SK-N-SH (cell line): ENCODE data around the gene PPP1R1B. TPM values are rescaled to one million over a fixed set of nuclear protein-coding genes. Genes with fewer than 3 reads are reported as not detected.

Source experiments
- CTCF ChIA-PET: fragments of 300-600, 350-600 bp; formaldehyde crosslinking; extraction: SDS; loops from one replicate; lab custom pipeline; 2021; lab: Yijun Ruan, JAX
- POLR2A ChIA-PET: fragments of 350-600 bp; sonication (Branson Sonifier 250); formaldehyde crosslinking; extraction: SDS; loops from one replicate; lab custom pipeline; 2020; ENCODE audit warnings: antibody characterized with exemption, inconsistent platforms; lab: Yijun Ruan, JAX
- DNase-seq: peaks from one replicate; pipeline ENCODE4 v3.0.0; 2012
- H2AFZ ChIP-seq: fragments of 200-600 bp; sonication (generic); 2 replicates; pipeline ENCODE4 v1.8.1; 2016; ENCODE audit warnings: antibody characterized with exemption, mild to moderate bottlenecking, low read depth
- H3F3A ChIP-seq: fragments of 200-600 bp; sonication (generic); replicated peaks from 2 replicates; pipeline ENCODE3; 2016; ENCODE audit warnings: antibody characterized with exemption, mild to moderate bottlenecking; ENCODE audit not compliant: insufficient read depth
- H3K27ac ChIP-seq, 2 experiments: fragments of 200-500 bp in 1 of 2; fragments of 200-600 bp in 1 of 2; sonication (Bioruptor generic) in 1 of 2; sonication (generic), shearing (Covaris generic) in 1 of 2; 2 replicates each; pipeline versions ENCODE4 v1.5.1 to v1.6.1; 2014 to 2016; ENCODE audit warnings: low read depth in 2 of 2, inconsistent platforms in 1 of 2, low read length in 1 of 2, mild to moderate bottlenecking in 1 of 2, mixed read lengths in 1 of 2
- H3K27me3 ChIP-seq: fragments of 200-600 bp; sonication (generic), shearing (Covaris generic); 2 replicates; pipeline ENCODE4 v1.6.1; 2016; ENCODE audit warnings: mixed run types; ENCODE audit not compliant: insufficient read depth
- H3K36me3 ChIP-seq, 2 experiments: fragments of 200-500 bp in 1 of 2; fragments of 200-600 bp in 1 of 2; sonication (Bioruptor generic) in 1 of 2; sonication (generic) in 1 of 2; replicated peaks in 1 of 2; 2 replicates each; pipeline versions ENCODE3 to v1.5.1; 2014 to 2016; ENCODE audit warnings: low read length in 1 of 2, mild to moderate bottlenecking in 1 of 2; ENCODE audit not compliant: insufficient read depth in 2 of 2, control insufficient read depth in 1 of 2
- H3K4me1 ChIP-seq, 2 experiments: fragments of 200-500 bp in 1 of 2; fragments of 200-600 bp in 1 of 2; sonication (Bioruptor generic) in 1 of 2; sonication (generic), shearing (Covaris generic) in 1 of 2; 2 replicates each; pipeline versions ENCODE4 v1.5.1 to v1.6.1; 2014 to 2016; ENCODE audit warnings: low read depth in 1 of 2, low read length in 1 of 2, mixed run types in 1 of 2; ENCODE audit not compliant: insufficient read depth in 2 of 2, control insufficient read depth in 1 of 2
- H3K4me2 ChIP-seq: fragments of 200-600 bp; sonication (generic), shearing (Covaris generic); 2 replicates; pipeline ENCODE4 v1.6.1; 2017; ENCODE audit warnings: mixed run types
- H3K4me3 ChIP-seq, 2 experiments: fragments of 200-500 bp in 1 of 2; fragments of 200-600 bp in 1 of 2; sonication (Bioruptor generic) in 1 of 2; sonication (generic), shearing (Covaris generic) in 1 of 2; 2 replicates each; pipeline versions ENCODE4 v1.5.1 to v1.8.1; 2014 to 2016; ENCODE audit warnings: low read depth in 2 of 2, inconsistent platforms in 1 of 2, low read length in 1 of 2, mild to moderate bottlenecking in 1 of 2, mixed read lengths in 1 of 2, moderate library complexity in 1 of 2
- H3K79me2 ChIP-seq: fragments of 200-600 bp; sonication (generic); 2 replicates; pipeline ENCODE4 v1.8.1; 2017; ENCODE audit warnings: mild to moderate bottlenecking; ENCODE audit not compliant: insufficient read depth
- H3K9ac ChIP-seq: fragments of 200-600 bp; sonication (generic); 2 replicates; pipeline ENCODE4 v1.6.1; 2017; ENCODE audit warnings: mixed run types
- H3K9me2 ChIP-seq: fragments of 200-600 bp; sonication (generic); 2 replicates; pipeline ENCODE4 v1.6.1; 2017; ENCODE audit warnings: mixed run types
- H3K9me3 ChIP-seq: fragments of 200-600 bp; sonication (generic); 2 replicates; pipeline ENCODE4 v1.6.1; 2017; ENCODE audit warnings: mixed run types, mild to moderate bottlenecking, moderate library complexity
- H4K20me1 ChIP-seq: fragments of 200-600 bp; sonication (generic); 2 replicates; pipeline ENCODE4 v1.6.1; 2017; ENCODE audit warnings: mild to moderate bottlenecking, mixed run types; ENCODE audit not compliant: insufficient read depth
- CHD2 ChIP-seq: fragments of 150-350 bp; IDR thresholded peaks from 2 replicates; pipeline ENCODE4 v1.6.1; 2018; ENCODE audit warnings: low read length; ENCODE audit not compliant: partially characterized antibody
- EP300 ChIP-seq, 2 experiments: IDR thresholded peaks; 2 replicates each; pipeline versions ENCODE4 v1.4.0 to v1.6.1; 2012; ENCODE audit warnings: borderline replicate concordance in 1 of 2, low read depth in 1 of 2, low read length in 1 of 2
- FOSL2 ChIP-seq: IDR thresholded peaks from 2 replicates; pipeline ENCODE4 v1.4.0; 2012; ENCODE audit warnings: low read depth, mild to moderate bottlenecking, moderate library complexity, borderline replicate concordance
- IRF3 ChIP-seq: fragments of 150-350 bp; IDR thresholded peaks from 2 replicates; pipeline ENCODE4 v1.6.1; 2016; ENCODE audit warnings: mild to moderate bottlenecking, low read depth, low read length
- MAX ChIP-seq: IDR thresholded peaks from 2 replicates; pipeline ENCODE4 v1.4.0; 2012; ENCODE audit warnings: low read depth
- MXI1 ChIP-seq: IDR thresholded peaks from 2 replicates; pipeline ENCODE4 v1.6.1; 2012; ENCODE audit warnings: mild to moderate bottlenecking, low read depth, low read length, improper control_type of control experiment
- NFIC ChIP-seq: IDR thresholded peaks from 2 replicates; pipeline ENCODE4 v1.4.0; 2012; ENCODE audit warnings: borderline replicate concordance
- RAD21 ChIP-seq: IDR thresholded peaks from 2 replicates; pipeline ENCODE4 v1.6.1; 2012; ENCODE audit warnings: mild to moderate bottlenecking, low read length
- REST ChIP-seq: IDR thresholded peaks from 2 replicates; pipeline ENCODE4 v1.6.1; 2012; ENCODE audit warnings: mild to moderate bottlenecking, low read depth, low read length, moderate library complexity
- RFX5 ChIP-seq: IDR thresholded peaks from 2 replicates; pipeline ENCODE4 v1.6.1; 2012; ENCODE audit warnings: mild to moderate bottlenecking, improper control_type of control experiment, low read length
- RXRA ChIP-seq: IDR thresholded peaks from 2 replicates; pipeline ENCODE4 v1.4.0; 2012; ENCODE audit warnings: low read depth, mild to moderate bottlenecking, borderline replicate concordance
- TAF1 ChIP-seq: IDR thresholded peaks from 2 replicates; pipeline ENCODE4 v1.6.1; 2012; ENCODE audit warnings: low read depth, mild to moderate bottlenecking, low read length, moderate library complexity, borderline replicate concordance
- USF1 ChIP-seq: IDR thresholded peaks from 2 replicates; pipeline ENCODE4 v1.4.0; 2012; ENCODE audit warnings: low read depth, borderline replicate concordance
- YY1 ChIP-seq: IDR thresholded peaks from 2 replicates; pipeline ENCODE4 v1.4.0; 2012; ENCODE audit warnings: low read depth, mild to moderate bottlenecking
- ZBTB33 ChIP-seq: IDR thresholded peaks from 2 replicates; pipeline ENCODE4 v1.4.0; 2012; ENCODE audit warnings: low read depth, borderline replicate concordance
- WGBS: methylation state at CpG from one replicate; pipeline ENCODE4 v1.1.6; 2017; ENCODE audit warnings: low lambda C conversion rate; 5-methylcytosine and 5-hydroxymethylcytosine counted together
- polyA plus RNA-seq, 3 experiments: library from polyadenylated mRNA; depleted of rRNA; stranded (reverse); fragments of >200 nt; gene quantifications; 2 replicates each; pipeline ENCODE4 v1.2.3, GENCODE V29; 2012

PPP1R1B gene
- polyA plus RNA-seq, 1 of the 3 experiments (the other 2 are of a cell fraction): 0.07 TPM

DNA sequence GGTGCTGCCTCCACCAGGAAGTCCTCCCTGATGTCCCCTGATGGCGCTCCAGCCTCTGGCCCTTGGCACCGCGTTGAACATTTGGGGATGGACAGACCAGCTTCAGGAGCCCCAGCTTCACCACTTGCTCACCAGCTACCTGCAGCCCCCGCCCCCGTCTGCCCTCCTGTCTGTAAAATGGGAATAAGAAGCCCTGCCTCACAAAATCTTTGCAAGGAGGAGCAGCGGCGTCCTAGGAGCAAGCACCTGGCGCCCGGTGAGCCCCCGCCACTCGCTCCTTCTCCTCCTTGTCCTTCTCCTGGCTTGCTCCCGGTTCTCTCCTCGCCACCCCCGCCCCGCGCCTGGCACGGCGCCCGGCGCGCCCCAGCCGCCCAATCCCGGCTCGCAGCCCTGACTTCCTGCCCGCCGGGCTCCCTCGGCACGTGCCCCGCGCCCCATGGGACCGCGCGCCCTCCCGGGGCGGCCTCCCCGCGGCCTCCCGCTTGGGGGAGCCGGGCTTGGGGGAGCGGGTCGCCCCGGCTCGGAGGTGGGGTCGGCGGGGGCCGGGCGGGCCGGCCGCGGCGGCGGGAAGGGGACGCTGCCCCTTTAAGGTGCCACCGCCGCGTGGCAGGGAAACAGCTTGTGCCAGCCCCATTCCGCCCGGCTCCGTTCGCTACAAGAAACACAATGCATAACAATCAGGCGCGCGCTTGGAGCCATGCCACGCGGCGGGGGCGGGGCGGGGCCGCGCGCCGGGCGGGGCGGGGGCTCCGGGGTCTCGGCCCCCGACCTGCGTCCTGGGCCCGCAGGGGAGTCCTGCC lies 9.1 kb upstream of the PPP1R1B start:
- H3K27me3 ChIP-seq: no peaks in the 10 kb centered on the region; the same call in 1 of the 2 replicates
- H3K9me2 ChIP-seq: no peaks in the 10 kb centered on the region
- ChIA-PET POLR2A (no interaction called here), CTCF (interaction anchor here (1.0 to 14.5 kb wide), 10 partner anchors 10 to 137 kb away, joined by 3 to 332 read pairs (median 4); partner anchors contain the start of genes NEUROD2, PNMT, STARD3 and TCAP)
- H3K9me3 ChIP-seq: no peaks in the 10 kb centered on the region
- 0 out of 2 replicates have a peak overlapping the region, but pooled peaks have one; percentile 70 for H2AFZ ChIP-seq
- H3K79me2 ChIP-seq: no peaks in the 10 kb centered on the region
- 0 out of 2 replicates have a peak, but pooled peaks cover 4% of the 10 kb centered on the region for H4K20me1 ChIP-seq
- TF ChIP-seq REST (0 out of 2 replicates have a peak, but pooled peaks have one; percentile 9), USF1 (peak; percentile 40; the same call in 1 of the 2 replicates), MAX (peak; percentile 65), FOSL2 (no peak), MXI1 (peak; percentile 67; the same call in 1 of the 2 replicates), NFIC (peak; percentile 46)
- peak overlapping the region; percentile 42 to 67 for H3K4me3 ChIP-seq
- peak; percentile 95 for DNase-seq
- H3K4me2 ChIP-seq: peak overlapping the region; percentile 82
- H3K27ac ChIP-seq: no peak overlapping the region
- H3K9ac ChIP-seq: peak overlapping the region; percentile 66; the same call in 1 of the 2 replicates
- H3F3A ChIP-seq: peaks cover 5% of the 10 kb centered on the region
- H3K36me3 ChIP-seq: no peaks in the 10 kb centered on the region
- 5% methylated on average over 27 of the region's 79 CpGs for WGBS
- H3K4me1 ChIP-seq: peaks cover 0 to 12% of the 10 kb centered on the region in 2 experiments; a peak in 1 of 4 replicates

- Histone ChIP-seq H2AFZ (peak overlapping the region; percentile 98), H3K27ac (0 out of 4 replicates have a peak overlapping the region, but pooled peaks of 1 of the 2 experiments have one; percentile 0), H3K9ac (peak overlapping the region; percentile 66; the same call in 1 of the 2 replicates), H3K4me3 (peak overlapping the region; percentile 42 to 67), H3K36me3 (no peaks in the 10 kb centered on the region), H3K27me3 (no peaks in the 10 kb centered on the region; the same call in 1 of the 2 replicates), H3K9me3 (no peaks in the 10 kb centered on the region), H3K4me1 (peaks cover 0 to 15% of the 10 kb centered on the region in 2 experiments; a peak in 1 of 4 replicates), H3F3A (peaks cover 5% of the 10 kb centered on the region), H3K9me2 (no peaks in the 10 kb centered on the region), H3K79me2 (no peaks in the 10 kb centered on the region), H4K20me1 (0 out of 2 replicates have a peak, but pooled peaks cover 4% of the 10 kb centered on the region), H3K4me2 (peak overlapping the region; percentile 82)
- DNase-seq: peak; percentile 64
- 7% methylated on average over 27 of the region's 33 CpGs for WGBS
- POLR2A ChIA-PET: interaction anchor here (0.5 to 0.9 kb wide), 2 partner anchors 52 to 100 kb away, joined by 3 to 4 read pairs; no protein-coding TSS in a partner anchor
- CTCF ChIA-PET: interaction anchor here (0.7 to 14.5 kb wide), 11 partner anchors 10 to 138 kb away, joined by 3 to 483 read pairs (median 5); partner anchors contain the start of genes MIEN1, NEUROD2, PNMT and STARD3
- TF ChIP-seq ZBTB33 (no peak), TAF1 (no peak), CHD2 (no peak), RFX5 (no peak), RAD21 (no peak), NFIC (no peak), EP300 (IDR thresholded peaks at IDR 0.05; ENCODE audit: borderline replicate concordance in 1 of 2, low read depth in 1 of 2, low read length in 1 of 2) (no peak), YY1 (no peak), IRF3 (no peak), RXRA (no peak), FOSL2 (no peak)
These were observed 8.4 kb upstream of the PPP1R1B start for GRCh38 chr17:39618246-39618913.
